ENCODE results near the gene HIVEP3.
A peak's percentile ranks its signal among the peaks of the same experiment; 100 is the strongest.

Gene HIVEP3

DNA sequence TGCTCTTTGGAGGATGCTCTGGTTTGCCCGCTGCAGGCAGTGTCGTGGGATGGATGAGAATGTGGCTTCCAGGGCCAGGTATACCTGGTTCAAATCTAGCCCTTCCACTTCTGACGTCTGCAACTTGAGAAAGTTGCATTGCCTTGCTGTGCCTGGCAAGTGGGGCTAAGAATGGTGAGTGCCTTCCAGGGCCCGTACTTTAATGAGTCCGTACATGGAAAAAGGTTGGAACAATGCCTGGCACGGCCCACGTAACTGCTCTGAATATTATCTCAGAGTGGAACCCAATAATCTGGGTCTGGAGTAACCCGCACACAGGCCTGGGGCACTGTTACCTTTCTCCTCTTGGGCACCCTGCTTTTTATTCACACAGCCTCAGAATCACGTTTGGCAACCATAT is 287.6 kb downstream of the HIVEP3 start:
- H3K27ac ChIP-seq, result no peak overlapping the region
- H3K4me2 ChIP-seq, result no peak overlapping the region
- TF ChIP-seq Cebpa-rat (IDR thresholded peaks at IDR 0.05), result no peak
- peaks cover 6 to 28% (median 14%) of the 10 kb centered on the region in 10 experiments; a peak in 14 of 20 replicates for H3K4me1 ChIP-seq
- H3K9ac ChIP-seq, result no peak overlapping the region
- H3K4me3 ChIP-seq, result no peak overlapping the region
- H3K9me3 ChIP-seq (replicated peaks in 1 of 11), result peaks cover 0 to 11% (median 0%) of the 10 kb centered on the region in 11 experiments; a peak in 1 of 22 replicates
- peaks cover 0 to 28% (median 6%) of the 10 kb centered on the region in 11 experiments; a peak in 11 of 22 replicates for H3K36me3 ChIP-seq
- no peaks in the 10 kb centered on the region for H3K27me3 ChIP-seq
- peaks cover 0 to 64% (median 14%) of the 10 kb centered on the region in 11 experiments; a peak in 10 of 22 replicates for H4K20me1 ChIP-seq

DNA sequence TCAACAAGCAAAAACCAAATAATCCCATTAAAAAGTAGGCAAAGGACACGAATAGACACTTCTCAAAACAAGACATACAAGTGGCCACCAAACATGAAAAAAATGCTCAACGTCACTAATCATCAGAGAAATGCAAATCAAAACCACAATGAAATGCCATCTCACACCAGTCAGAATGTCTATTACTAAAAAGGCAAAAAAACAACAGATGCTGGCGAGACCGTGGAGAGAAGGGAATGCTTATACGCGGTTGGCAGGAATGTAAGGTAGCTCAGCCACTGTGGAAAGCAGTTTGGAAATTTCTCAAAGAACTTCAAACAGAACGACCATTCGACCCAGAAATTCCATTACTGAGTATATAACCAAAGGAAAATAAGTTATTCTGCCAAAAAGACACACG is 289.2 kb downstream of the HIVEP3 start:
- no peak overlapping the region for H3K27ac ChIP-seq
- TF ChIP-seq Cebpa-rat (IDR thresholded peaks at IDR 0.05), result no peak
- peaks cover 0 to 31% (median 6%) of the 10 kb centered on the region in 11 experiments; a peak in 11 of 22 replicates for H3K36me3 ChIP-seq

DNA sequence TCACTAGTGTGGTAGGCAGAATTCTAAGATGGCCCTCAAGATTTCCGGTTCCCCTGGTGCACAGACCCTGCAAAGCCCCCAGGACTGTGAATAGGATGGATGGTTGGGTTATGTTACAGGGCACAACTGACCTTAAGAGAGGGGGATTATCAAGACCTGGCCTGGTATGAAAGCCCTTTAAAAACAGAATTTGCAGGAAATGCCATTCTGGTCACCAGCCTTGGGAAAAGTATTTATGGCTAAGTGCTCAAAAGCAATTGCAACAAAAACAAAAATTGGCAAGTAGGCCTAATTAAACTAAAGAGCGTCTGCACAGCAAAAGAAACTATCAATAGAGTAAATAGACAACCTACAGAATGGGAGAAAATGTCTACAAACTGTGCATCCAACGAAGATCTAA is 289.6 kb downstream of the HIVEP3 start:
- Histone ChIP-seq H3K27me3 (no peaks in the 10 kb centered on the region), H3K4me3 (no peak overlapping the region), H3K4me1 (peaks cover 6 to 32% (median 18%) of the 10 kb centered on the region in 10 experiments; a peak in 16 of 20 replicates), H4K20me1 (peaks cover 0 to 76% (median 16%) of the 10 kb centered on the region in 11 experiments; a peak in 10 of 22 replicates), H3K9ac (no peak overlapping the region), H3K9me3 (replicated peaks in 1 of 11) (peaks cover 0 to 11% (median 0%) of the 10 kb centered on the region in 11 experiments; a peak in 1 of 22 replicates), H3K27ac (no peak overlapping the region), H3K4me2 (no peak overlapping the region), H3K36me3 (peaks cover 0 to 31% (median 6%) of the 10 kb centered on the region in 11 experiments; a peak in 11 of 22 replicates)
- no peak for TF ChIP-seq Cebpa-rat (IDR thresholded peaks at IDR 0.05)

More for the DNA sequence above, 289.2 kb downstream of the HIVEP3 start:
- H3K9me3 ChIP-seq (replicated peaks in 1 of 11), result peaks cover 0 to 11% (median 0%) of the 10 kb centered on the region in 11 experiments; a peak in 1 of 22 replicates
- H4K20me1 ChIP-seq, result peaks cover 0 to 72% (median 14%) of the 10 kb centered on the region in 11 experiments; a peak in 10 of 22 replicates
- no peaks in the 10 kb centered on the region for H3K27me3 ChIP-seq
- peaks cover 6 to 29% (median 17%) of the 10 kb centered on the region in 10 experiments; a peak in 14 of 20 replicates for H3K4me1 ChIP-seq
- H3K9ac ChIP-seq, result no peak overlapping the region
- H3K4me3 ChIP-seq, result no peak overlapping the region
- no peak overlapping the region for H3K4me2 ChIP-seq

DNA sequence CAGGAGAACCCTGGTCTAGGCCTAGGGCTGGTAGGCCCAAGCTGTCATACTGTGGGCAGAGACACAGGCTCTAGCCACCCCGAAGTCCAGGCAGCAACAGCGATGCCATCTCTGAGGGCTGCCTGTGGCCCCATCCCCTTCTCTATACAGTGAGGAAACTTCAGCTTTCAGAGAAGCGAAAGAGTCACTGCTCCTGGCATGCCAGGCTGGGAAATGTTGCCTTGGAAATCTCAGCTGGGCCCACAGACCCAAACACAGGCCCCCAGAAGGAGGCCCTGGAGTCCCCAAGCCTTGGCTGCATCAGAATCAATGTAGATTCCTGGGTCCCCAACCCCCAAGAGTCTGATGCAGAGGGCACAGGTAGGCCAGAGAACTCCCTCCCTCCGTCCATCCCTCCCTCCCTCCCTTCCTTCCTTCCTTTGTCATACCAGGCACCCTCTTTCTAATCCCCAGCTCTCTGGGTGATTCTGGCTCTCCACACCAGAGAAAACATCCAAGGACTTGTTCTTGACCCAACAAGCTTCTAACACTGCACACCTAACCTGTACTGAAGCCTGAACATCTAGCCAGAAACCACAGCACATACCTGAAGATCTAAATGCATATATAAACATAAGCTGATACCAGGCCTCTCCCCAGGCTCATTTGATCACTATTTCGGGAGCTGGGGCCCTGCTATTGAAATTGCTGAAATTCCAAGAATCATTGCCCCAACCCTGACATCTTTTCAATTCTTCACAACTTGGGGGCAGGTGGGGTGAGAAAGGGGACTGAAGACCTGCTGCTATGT is 291.0 kb downstream of the HIVEP3 start:
- no peak for TF ChIP-seq Cebpa-rat (IDR thresholded peaks at IDR 0.05)
- peaks cover 14 to 33% (median 23%) of the 10 kb centered on the region in 10 experiments for H3K4me1 ChIP-seq
- H3K27ac ChIP-seq, result no peak overlapping the region
- peaks cover 0 to 31% (median 6%) of the 10 kb centered on the region in 11 experiments; a peak in 11 of 22 replicates for H3K36me3 ChIP-seq
- peak overlapping the region in 1 of 11 experiments; percentile 44; a peak in 1 of 22 replicates for H3K4me2 ChIP-seq
- no peaks in the 10 kb centered on the region for H3K27me3 ChIP-seq
- no peak overlapping the region for H3K9ac ChIP-seq
- H3K4me3 ChIP-seq, result no peak overlapping the region
- H3K9me3 ChIP-seq (replicated peaks in 1 of 11), result peaks cover 0 to 11% (median 0%) of the 10 kb centered on the region in 11 experiments; a peak in 1 of 22 replicates
- peaks cover 0 to 78% (median 20%) of the 10 kb centered on the region in 11 experiments; a peak in 12 of 22 replicates for H4K20me1 ChIP-seq

DNA sequence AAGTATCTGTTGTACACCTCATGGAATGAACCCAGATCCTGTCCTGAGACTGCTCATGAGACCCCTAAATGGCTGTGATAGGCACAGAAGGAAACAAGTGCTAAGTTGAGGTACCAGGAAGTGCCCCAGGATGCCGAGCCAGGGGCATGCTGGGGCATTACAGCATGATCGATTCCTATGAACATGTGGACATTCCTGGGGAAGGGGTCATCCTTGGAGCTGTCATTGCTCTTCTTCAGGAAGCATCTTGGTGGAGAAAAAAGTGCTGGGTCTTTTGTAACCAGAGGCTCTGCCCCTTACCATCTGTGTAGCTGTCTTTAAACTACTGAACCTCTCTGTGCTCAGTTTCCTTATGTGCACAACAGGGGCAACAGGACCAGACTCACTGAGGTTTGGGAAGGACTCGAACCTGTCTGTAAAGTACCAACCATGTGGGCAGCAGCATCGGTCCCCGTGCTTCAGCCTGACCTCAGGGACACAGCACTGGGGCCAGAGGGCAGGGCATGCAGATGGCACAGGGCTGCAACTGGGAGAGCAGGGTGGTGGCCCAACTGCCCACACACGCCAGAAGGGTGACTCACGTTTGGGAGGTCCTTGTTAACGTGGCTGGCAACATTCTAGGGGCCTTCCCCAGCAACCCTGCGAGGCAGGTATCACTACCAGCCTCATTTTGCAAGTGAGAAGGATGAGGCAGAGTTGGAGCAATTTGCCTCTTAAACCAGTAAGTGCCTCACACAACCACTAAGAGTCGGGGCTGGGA is 291.9 kb downstream of the HIVEP3 start:
- Histone ChIP-seq H3K4me2 (peak overlapping the region in 3 of 11 experiments; percentile 40 to 44 (median 40); a peak in 4 of 22 replicates), H3K4me1 (peaks cover 22 to 42% (median 31%) of the 10 kb centered on the region in 10 experiments), H3K36me3 (peaks cover 0 to 31% (median 6%) of the 10 kb centered on the region in 11 experiments; a peak in 11 of 22 replicates), H3K4me3 (no peak overlapping the region), H3K9ac (0 out of 22 replicates have a peak overlapping the region, but pooled peaks of 1 of the 11 experiments have one; percentile 0), H3K27me3 (no peaks in the 10 kb centered on the region), H3K27ac (no peak overlapping the region), H4K20me1 (peaks cover 0 to 80% (median 19%) of the 10 kb centered on the region in 11 experiments; a peak in 12 of 22 replicates), H3K9me3 (replicated peaks in 1 of 11) (peaks cover 0 to 11% (median 0%) of the 10 kb centered on the region in 11 experiments; a peak in 1 of 22 replicates)
- no peak for TF ChIP-seq Cebpa-rat (IDR thresholded peaks at IDR 0.05)

DNA sequence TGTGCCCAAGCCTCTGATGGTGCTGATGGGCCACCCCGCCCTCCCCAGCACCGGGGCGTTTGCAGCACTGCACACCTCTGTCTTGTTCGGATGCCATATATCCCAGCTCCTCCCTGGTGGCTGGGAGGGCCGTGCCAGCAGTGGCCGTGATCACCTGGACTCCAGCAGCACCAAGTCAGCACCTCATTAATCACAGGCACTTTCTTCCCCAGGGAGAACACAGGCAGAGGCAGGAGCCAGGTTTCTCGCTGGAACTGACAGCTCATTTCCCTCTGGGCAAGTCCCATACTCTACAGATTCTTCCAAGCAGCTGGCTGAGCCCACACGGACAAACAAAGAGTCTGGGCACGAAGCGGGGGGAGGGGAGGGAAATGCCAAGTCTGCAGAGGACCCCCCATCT is 292.6 kb downstream of the HIVEP3 start:
- Histone ChIP-seq H3K4me3 (no peak overlapping the region), H3K4me1 (peaks cover 23 to 46% (median 36%) of the 10 kb centered on the region in 10 experiments), H3K36me3 (peaks cover 0 to 35% (median 6%) of the 10 kb centered on the region in 11 experiments; a peak in 11 of 22 replicates), H3K4me2 (0 out of 22 replicates have a peak overlapping the region, but pooled peaks of 1 of the 11 experiments have one; percentile 40), H4K20me1 (peaks cover 0 to 80% (median 17%) of the 10 kb centered on the region in 11 experiments; a peak in 12 of 22 replicates), H3K9me3 (replicated peaks in 1 of 11) (peaks cover 0 to 11% (median 0%) of the 10 kb centered on the region in 11 experiments; a peak in 1 of 22 replicates), H3K9ac (no peak overlapping the region), H3K27me3 (no peaks in the 10 kb centered on the region), H3K27ac (no peak overlapping the region)
- TF ChIP-seq Cebpa-rat (IDR thresholded peaks at IDR 0.05), result no peak

DNA sequence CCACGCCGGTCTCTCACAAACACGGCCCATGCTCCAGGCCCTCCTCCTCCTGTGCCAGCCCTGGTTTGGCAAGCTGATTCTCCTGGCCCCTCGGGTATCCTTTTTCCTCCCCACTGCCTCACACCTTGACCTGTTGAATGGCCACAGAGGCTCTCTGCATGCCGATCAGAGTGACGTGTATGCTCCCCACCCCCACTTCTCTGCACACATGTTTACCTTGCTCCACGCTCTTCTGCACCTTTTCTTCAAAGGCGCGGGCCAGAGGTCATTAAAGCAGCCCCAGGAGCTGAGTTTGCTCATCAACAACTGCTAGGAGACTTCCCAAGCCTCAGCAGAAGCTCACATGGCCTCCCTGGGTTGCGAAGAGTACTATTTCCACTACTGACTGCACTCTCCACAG is 295.0 kb downstream of the HIVEP3 start:
- Histone ChIP-seq H3K4me3 (no peak overlapping the region), H3K27ac (peak overlapping the region in 4 of 11 experiments; percentile 5 to 35 (median 29); a peak in 1 of 22 replicates)

More for the DNA sequence above, 295.0 kb downstream of the HIVEP3 start:
- H3K27me3 ChIP-seq, result no peaks in the 10 kb centered on the region
- H3K4me2 ChIP-seq, result peak overlapping the region; percentile 67 to 90 (median 77); a peak in 21 of 22 replicates
- H3K9ac ChIP-seq, result peak overlapping the region in 4 of 11 experiments; percentile 4 to 59 (median 31); a peak in 2 of 22 replicates
- peaks cover 0 to 41% (median 6%) of the 10 kb centered on the region in 11 experiments; a peak in 11 of 22 replicates for H3K36me3 ChIP-seq
- peaks cover 23 to 52% (median 41%) of the 10 kb centered on the region in 10 experiments for H3K4me1 ChIP-seq
- peaks cover 0 to 89% (median 21%) of the 10 kb centered on the region in 11 experiments; a peak in 13 of 22 replicates for H4K20me1 ChIP-seq
- TF ChIP-seq Cebpa-rat (IDR thresholded peaks at IDR 0.05), result no peak
- peaks cover 0 to 7% (median 0%) of the 10 kb centered on the region in 11 experiments; a peak in 1 of 22 replicates for H3K9me3 ChIP-seq (replicated peaks in 1 of 11)
